SK-N-MC (cell line): ENCODE data around the gene NT5C3B.
"Not testable (repeated sequence)": the region's sequence is repeated elsewhere in the genome, so short reads cannot be mapped to it uniquely, and the experiment has no call there.

Source experiments
- DNase-seq: peaks from one replicate; pipeline ENCODE4 v3.0.0-alpha.2; 2011; ENCODE audit warnings: low read depth, low spot score
- H3K27ac ChIP-seq: fragments of 200-600 bp; sonication (generic); 2 replicates; pipeline ENCODE4 v1.5.1; 2016; ENCODE audit warnings: mixed run types
- H3K36me3 ChIP-seq: fragments of 200-600 bp; sonication (generic); 2 replicates; pipeline ENCODE4 v1.6.1; 2017; ENCODE audit warnings: antibody characterized with exemption, low read length, mixed read lengths; ENCODE audit not compliant: insufficient read depth
- H3K4me3 ChIP-seq: fragments of 200-600 bp; sonication (generic); 2 replicates; pipeline ENCODE4 v1.5.1; 2016
- H3K9ac ChIP-seq: fragments of 200-600 bp; sonication (generic); 2 replicates; pipeline ENCODE4 v1.8.0; 2017; ENCODE audit warnings: mixed run types, mixed read lengths; ENCODE audit not compliant: insufficient read length
- H3K9me3 ChIP-seq: fragments of 200-600 bp; sonication (generic); 2 replicates; pipeline ENCODE4 v1.6.1; 2017; ENCODE audit warnings: low read depth, mild to moderate bottlenecking, antibody characterized with exemption, low read length, moderate library complexity, mixed read lengths
- EZH2 ChIP-seq: fragments of 200-600 bp; sonication (generic); IDR thresholded peaks from one replicate; pipeline ENCODE4 v1.6.1; 2017; ENCODE audit warnings: antibody characterized with exemption
- FOXP2 ChIP-seq: optimal IDR thresholded peaks from 2 replicates; pipeline ENCODE3; 2011; ENCODE audit warnings: mild to moderate bottlenecking, moderate library complexity; ENCODE audit not compliant: insufficient read depth; ENCODE audit errors: extremely low read length, control extremely low read depth
- POLR2AphosphoS5 ChIP-seq: IDR thresholded peaks from 2 replicates; pipeline ENCODE4 v1.6.1; 2012; ENCODE audit warnings: mild to moderate bottlenecking, low read depth, low read length, borderline replicate concordance

Gene NT5C3B

GRCh38 chr17:41869426-41869825, 33.4 kb upstream of the NT5C3B start:
- H3K9ac ChIP-seq: no peak overlapping the region

GRCh38 chr17:41868568-41868967, 32.5 kb upstream of the NT5C3B start:
- no peak for TF ChIP-seq POLR2AphosphoS5
- no peak for TF ChIP-seq FOXP2
- no peak for TF ChIP-seq EZH2
- DNase-seq: no peak
- Histone ChIP-seq H3K9me3 (no peaks in the 10 kb centered on the region), H3K36me3 (peaks cover 64% of the 10 kb centered on the region), H3K27ac (peak overlapping the region; percentile 77), H3K9ac (no peak overlapping the region), H3K4me3 (no peak overlapping the region)

More at GRCh38 chr17:41869426-41869825, 33.4 kb upstream of the NT5C3B start:
- H3K27ac ChIP-seq: peak overlapping the region; percentile 77
- peaks cover 72% of the 10 kb centered on the region for H3K36me3 ChIP-seq
- DNase-seq: no peak
- no peaks in the 10 kb centered on the region for H3K9me3 ChIP-seq
- TF ChIP-seq EZH2: no peak
- no peak for TF ChIP-seq FOXP2
- TF ChIP-seq POLR2AphosphoS5: no peak
- H3K4me3 ChIP-seq: no peak overlapping the region

- DNase-seq: peak; percentile 16
- Histone ChIP-seq H3K27ac (0 out of 2 replicates have a peak overlapping the region, but pooled peaks have one; percentile 60), H3K36me3 (peaks cover 36% of the 10 kb centered on the region), H3K4me3 (peak overlapping the region; percentile 82), H3K9ac (peak overlapping the region; percentile 23), H3K9me3 (no peaks in the 10 kb centered on the region)
- TF ChIP-seq POLR2AphosphoS5: peak; percentile 79; the same call in 1 of the 2 replicates
- TF ChIP-seq FOXP2: no peak
These were observed 29.5 kb upstream of the NT5C3B start for GRCh38 chr17:41865596-41865893.

DNA sequence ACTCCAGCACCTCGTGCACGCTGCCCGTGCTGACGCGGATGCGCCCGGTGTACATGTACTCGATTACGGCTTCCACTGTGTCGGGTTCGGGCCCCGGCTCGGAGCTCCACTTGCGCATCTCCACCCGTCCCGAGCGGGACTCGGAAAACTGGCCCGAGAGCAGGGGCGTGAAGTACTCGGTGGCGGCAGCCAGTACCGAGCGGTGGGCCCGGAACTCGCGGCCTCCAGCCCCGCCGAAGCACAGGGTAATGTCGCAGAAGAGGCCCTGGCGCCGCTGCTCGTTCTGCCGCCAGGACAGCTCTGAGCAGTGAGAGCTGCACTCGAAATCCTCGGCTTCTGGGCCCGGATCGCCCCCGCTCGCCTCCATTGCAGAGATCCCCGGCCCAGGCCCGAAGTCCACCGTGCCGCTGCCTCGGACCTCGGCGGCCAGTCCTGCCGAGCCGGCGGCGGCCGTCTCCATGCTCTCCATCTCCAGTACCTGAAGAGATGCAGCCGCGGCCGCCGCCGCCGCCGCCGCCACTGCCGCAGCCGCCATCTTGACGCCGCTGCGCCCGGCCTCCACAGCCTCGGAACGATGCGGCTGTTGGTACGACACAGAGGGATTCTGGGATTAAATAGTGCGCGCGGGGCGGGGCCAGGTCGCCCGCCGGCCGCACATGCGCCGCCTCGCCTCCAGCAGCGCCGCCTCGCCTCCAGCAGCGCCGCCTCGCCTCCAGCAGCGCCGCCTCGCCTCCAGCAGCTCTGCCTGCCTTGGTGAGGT, 29.0 kb upstream of the NT5C3B start, which contains the start of gene KLHL11:
Gene KLHL11 (minus strand): TSS at position 588 of the 760 bp plus-strand sequence. CDS start 53 bp downstream, at position 535.
- H3K27ac ChIP-seq: 0 out of 2 replicates have a peak within 1 kb of the TSS, but pooled peaks have one; percentile 60
- peak; percentile 30 for DNase-seq
- TF ChIP-seq POLR2AphosphoS5 (peak; percentile 87), EZH2 (no peak)
- H3K9ac ChIP-seq: peak within 1 kb of the TSS; percentile 77
- peaks cover 31% of the 10 kb centered on the region for H3K36me3 ChIP-seq
- H3K4me3 ChIP-seq: peak within 1 kb of the TSS; percentile 82
- H3K9me3 ChIP-seq: no peaks in the 10 kb centered on the region

- H3K36me3 ChIP-seq: peaks cover 25% of the 10 kb centered on the region
- H3K27ac ChIP-seq: no peak overlapping the region
- no peak for DNase-seq
- peak overlapping the region; percentile 82 for H3K4me3 ChIP-seq
- H3K9me3 ChIP-seq: no peaks in the 10 kb centered on the region
- H3K9ac ChIP-seq: peak overlapping the region; percentile 77
- TF ChIP-seq EZH2 (no peak), FOXP2 (no peak), POLR2AphosphoS5 (no peak)
These were observed 28.4 kb upstream of the NT5C3B start for GRCh38 chr17:41864498-41864835.

DNA sequence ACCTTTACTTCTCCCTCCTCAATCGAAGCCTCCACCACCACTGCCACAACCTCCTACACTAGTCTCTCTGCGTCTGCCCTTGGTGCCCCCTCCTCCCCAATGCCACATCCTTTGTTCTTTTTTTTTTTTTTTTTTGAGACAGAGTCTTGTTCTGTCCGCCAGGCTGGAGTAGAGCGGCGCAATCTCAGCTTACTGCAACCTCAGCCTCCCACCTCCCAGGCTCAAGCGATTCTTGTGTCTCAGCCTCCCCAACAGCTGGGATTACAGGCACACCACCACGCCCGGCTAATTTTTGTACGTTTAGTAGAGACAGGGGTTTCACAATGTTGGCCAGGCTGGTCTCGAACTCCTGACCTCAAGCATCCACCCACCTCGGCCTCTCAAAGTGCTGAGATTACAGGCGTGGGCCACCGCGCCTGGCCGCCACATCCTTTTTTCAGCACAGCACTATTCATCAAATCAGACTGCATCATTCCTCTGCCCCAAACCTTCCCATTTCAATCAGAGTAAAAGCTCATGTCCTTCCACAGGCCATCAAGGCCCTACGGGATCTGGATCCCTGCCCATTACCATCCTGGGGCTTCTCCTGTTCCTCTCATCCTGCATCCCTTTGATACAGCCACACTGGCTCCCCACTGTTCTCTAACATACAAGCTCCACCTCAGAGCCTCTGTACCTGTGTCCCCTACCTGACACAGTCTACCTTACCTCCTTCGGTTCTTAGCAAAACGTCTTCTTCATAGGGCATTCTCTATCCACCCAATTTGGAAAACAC, 27.2 kb upstream of the NT5C3B start:
- DNase-seq: no peak
- H3K9me3 ChIP-seq: no peaks in the 10 kb centered on the region
- H3K36me3 ChIP-seq: peaks cover 15% of the 10 kb centered on the region
- H3K4me3 ChIP-seq: peak overlapping the region; percentile 82
- no peak for TF ChIP-seq EZH2
- no peak overlapping the region for H3K27ac ChIP-seq
- peak overlapping the region; percentile 77 for H3K9ac ChIP-seq

GRCh38 chr17:41860254-41860931, 24.4 kb upstream of the NT5C3B start:
- H3K36me3 ChIP-seq: no peaks in the 10 kb centered on the region
- H3K9ac ChIP-seq: no peak overlapping the region
- H3K9me3 ChIP-seq: no peaks in the 10 kb centered on the region
- H3K27ac ChIP-seq: no peak overlapping the region
- no peak for DNase-seq
- H3K4me3 ChIP-seq: no peak overlapping the region
- TF ChIP-seq POLR2AphosphoS5: no peak
- TF ChIP-seq FOXP2: no peak
- no peak for TF ChIP-seq EZH2

- H3K4me3 ChIP-seq, H3K9me3 ChIP-seq, DNase-seq, H3K9ac ChIP-seq, H3K27ac ChIP-seq: not testable (repeated sequence)
- H3K36me3 ChIP-seq: peaks cover 17% of the 10 kb centered on the region
These were observed 15.3 kb upstream of the NT5C3B start for GRCh38 chr17:41851382-41851781.
